H9 (cell line): ENCODE data around the gene DCUN1D2. TPM values are rescaled to one million over a fixed set of nuclear protein-coding genes. Genes with fewer than 3 reads are reported as not detected.

Source experiments
- DNase-seq: peaks from one replicate; pipeline ENCODE4 v3.0.0-alpha.2; 2017
- H2AFZ ChIP-seq: one replicate; pipeline ENCODE4 v1.6.1; 2013; ENCODE audit warnings: mild to moderate bottlenecking, low read length, control low read depth, moderate library complexity
- H2AK5ac ChIP-seq: 2 replicates; pipeline ENCODE4 v1.6.1; 2013; ENCODE audit warnings: low read length, control low read depth, mixed read lengths; ENCODE audit not compliant: insufficient read length
- H2BK120ac ChIP-seq: one replicate; pipeline ENCODE4 v1.6.1; 2013; ENCODE audit warnings: low read depth, mild to moderate bottlenecking, low read length, control low read depth, inconsistent platforms; ENCODE audit not compliant: poor library complexity, severe bottlenecking
- H2BK12ac ChIP-seq: 2 replicates; pipeline ENCODE4 v1.6.1; 2013; ENCODE audit warnings: low read length, control low read depth, mixed read lengths, low read depth; ENCODE audit not compliant: insufficient read length
- H2BK15ac ChIP-seq: 2 replicates; pipeline ENCODE4 v1.6.1; 2013; ENCODE audit warnings: low read depth, low read length, control low read depth
- H2BK20ac ChIP-seq: one replicate; pipeline ENCODE4 v1.6.1; 2013; ENCODE audit warnings: low read depth, mild to moderate bottlenecking, low read length, control low read depth, inconsistent platforms; ENCODE audit not compliant: poor library complexity, severe bottlenecking
- H2BK5ac ChIP-seq: 2 replicates; pipeline ENCODE4 v1.6.1; 2013; ENCODE audit warnings: low read length, control low read depth, mixed read lengths; ENCODE audit not compliant: insufficient read length
- H3K14ac ChIP-seq: 2 replicates; pipeline ENCODE4 v1.6.1; 2013; ENCODE audit warnings: low read length, control low read depth; ENCODE audit not compliant: insufficient read depth
- H3K18ac ChIP-seq: 2 replicates; pipeline ENCODE4 v1.6.1; 2013; ENCODE audit warnings: low read depth, mild to moderate bottlenecking, mixed read lengths, low read length, control low read depth; ENCODE audit not compliant: insufficient read length
- H3K23ac ChIP-seq: 2 replicates; pipeline ENCODE4 v1.6.1; 2013; ENCODE audit warnings: low read length, control low read depth, mixed read lengths, low read depth; ENCODE audit not compliant: insufficient read length
- H3K23me2 ChIP-seq: 2 replicates; pipeline ENCODE4 v1.6.1; 2013; ENCODE audit warnings: low read depth, mild to moderate bottlenecking, mixed read lengths, low read length, control low read depth; ENCODE audit not compliant: insufficient read length, poor library complexity, severe bottlenecking
- H3K27ac ChIP-seq: 2 replicates; pipeline ENCODE4 v1.5.1; 2013; ENCODE audit warnings: low read length, control low read depth, mixed read lengths, low read depth; ENCODE audit not compliant: insufficient read length
- H3K27me3 ChIP-seq: 2 replicates; pipeline ENCODE4 v1.6.1; 2013; ENCODE audit warnings: low read length, control low read depth, inconsistent platforms; ENCODE audit not compliant: insufficient read depth
- H3K4ac ChIP-seq: 2 replicates; pipeline ENCODE4 v1.6.1; 2013; ENCODE audit warnings: low read depth, mild to moderate bottlenecking, control low read depth, inconsistent platforms, low read length, moderate library complexity
- H3K4me1 ChIP-seq: 2 replicates; pipeline ENCODE4 v1.6.1; 2013; ENCODE audit warnings: low read length, control low read depth, inconsistent platforms; ENCODE audit not compliant: insufficient read depth
- H3K4me2 ChIP-seq: 2 replicates; pipeline ENCODE4 v1.6.1; 2013; ENCODE audit warnings: low read length, control low read depth, mixed read lengths; ENCODE audit not compliant: insufficient read length, insufficient read depth
- H3K56ac ChIP-seq: 2 replicates; pipeline ENCODE4 v1.6.1; 2013; ENCODE audit warnings: low read depth, mild to moderate bottlenecking, mixed read lengths, low read length, control low read depth; ENCODE audit not compliant: insufficient read length
- H3K79me1 ChIP-seq: 2 replicates; pipeline ENCODE4 v1.6.1; 2013; ENCODE audit warnings: low read depth, mild to moderate bottlenecking, moderate library complexity, low read length, control low read depth, inconsistent platforms; ENCODE audit not compliant: insufficient read depth, poor library complexity, severe bottlenecking
- H3K79me2 ChIP-seq: 2 replicates; pipeline ENCODE4 v1.6.1; 2013; ENCODE audit warnings: low read length, control low read depth, inconsistent platforms; ENCODE audit not compliant: insufficient read depth
- H3K9ac ChIP-seq: 2 replicates; pipeline ENCODE4 v1.6.1; 2013; ENCODE audit warnings: low read length, control low read depth, mixed read lengths; ENCODE audit not compliant: insufficient read length; ENCODE audit errors: extremely low read depth
- H3K9me3 ChIP-seq: one replicate; pipeline ENCODE4 v1.6.1; 2013; ENCODE audit warnings: low read depth, low read length, inconsistent platforms; ENCODE audit not compliant: control insufficient read depth
- H3T11ph ChIP-seq: one replicate; pipeline ENCODE4 v1.6.1; 2013; ENCODE audit warnings: mild to moderate bottlenecking, low read length, control low read depth, inconsistent platforms
- H4K20me1 ChIP-seq: one replicate; pipeline ENCODE4 v1.6.1; 2013; ENCODE audit not compliant: control insufficient read depth, insufficient read length, insufficient read depth
- H4K5ac ChIP-seq: 2 replicates; pipeline ENCODE4 v1.6.1; 2013; ENCODE audit warnings: low read depth, mild to moderate bottlenecking, mixed read lengths, low read length, control low read depth; ENCODE audit not compliant: insufficient read length
- H4K8ac ChIP-seq: replicated peaks from 2 replicates; pipeline ENCODE4 v1.6.1; 2013; ENCODE audit warnings: low read length, control low read depth, mixed read lengths, low read depth; ENCODE audit not compliant: insufficient read length
- H4K91ac ChIP-seq: 2 replicates; pipeline ENCODE4 v1.6.1; 2013; ENCODE audit warnings: low read depth, mild to moderate bottlenecking, moderate library complexity, mixed read lengths, low read length, control low read depth; ENCODE audit not compliant: insufficient read length
- H3K27ac Mint-ChIP-seq, 3 experiments: 2 replicates in 2 of 3; 3 replicates in 1 of 3; pipeline ENCODE4 v1.8.0; 2020 to 2021; ENCODE audit warnings: mixed read lengths in 3 of 3, mild to moderate bottlenecking in 1 of 3, moderate library complexity in 1 of 3
- H3K27me3 Mint-ChIP-seq: 2 replicates; pipeline ENCODE4 v1.8.0; 2021; ENCODE audit warnings: low read depth, mild to moderate bottlenecking, moderate library complexity, mixed read lengths
- H3K36me3 Mint-ChIP-seq, 3 experiments: 2 replicates in 2 of 3; 3 replicates in 1 of 3; pipeline ENCODE4 v1.8.0; 2020 to 2021; ENCODE audit warnings: low read depth in 3 of 3, mixed read lengths in 3 of 3; ENCODE audit not compliant: insufficient read depth in 1 of 3
- H3K4me1 Mint-ChIP-seq, 2 experiments: 2 replicates each; pipeline ENCODE4 v1.8.0; 2020; ENCODE audit warnings: mixed read lengths in 2 of 2
- H3K4me3 Mint-ChIP-seq, 2 experiments: 2 replicates in 1 of 2; 3 replicates in 1 of 2; pipeline ENCODE4 v1.8.0; 2020 to 2021; ENCODE audit warnings: mild to moderate bottlenecking in 2 of 2, mixed read lengths in 2 of 2, moderate library complexity in 1 of 2
- H3K9me3 Mint-ChIP-seq, 2 experiments: 2 replicates in 1 of 2; 3 replicates in 1 of 2; pipeline ENCODE4 v1.8.0; 2020; ENCODE audit warnings: mild to moderate bottlenecking in 2 of 2, mixed read lengths in 2 of 2, moderate library complexity in 1 of 2
- CTCF ChIP-seq: fragments of 200-600 bp; sonication (generic); conservative IDR thresholded peaks from 3 replicates; pipeline ENCODE4 v1.8.0; 2021; ENCODE audit warnings: antibody characterized with exemption, mild to moderate bottlenecking
- WGBS: extraction: QIAGEN DNeasy Blood & Tissue Kit; methylation state at CpG from one replicate; pipeline ENCODE4 v1.1.7; 2013; ENCODE audit warnings: missing lambda C conversion rate, low lambda C conversion rate, mixed read lengths; ENCODE audit not compliant: insufficient read length; ENCODE audit errors: extremely low coverage; 5-methylcytosine and 5-hydroxymethylcytosine counted together
- total RNA-seq: library from RNA; stranded (reverse); gene quantifications from 2 replicates; pipeline ENCODE4 v1.2.1, GENCODE V29; 2021

The DCUN1D2 gene
- total RNA-seq, 1 experiment from 2014 or later: 36.8 TPM

DNA sequence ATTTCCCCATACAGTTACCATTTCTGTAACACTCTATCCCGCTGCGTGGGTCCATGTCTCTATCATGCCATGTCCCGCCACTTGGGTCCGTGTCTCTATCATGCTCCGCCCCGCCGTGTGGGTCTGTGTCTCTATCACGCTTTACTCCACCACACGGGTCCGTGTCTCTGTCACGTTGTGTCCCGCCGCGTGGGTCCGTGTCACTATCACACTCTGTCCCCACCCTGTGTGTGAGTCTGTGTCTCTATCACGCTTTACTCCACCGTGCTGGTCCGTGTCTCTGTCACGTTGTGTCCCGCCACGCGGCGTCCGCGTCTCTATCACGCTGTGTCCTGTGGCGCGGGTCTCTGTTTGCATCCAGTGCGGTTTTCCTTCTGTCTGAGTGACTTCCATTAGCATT lies 48.9 kb downstream of the DCUN1D2 start:
- Histone ChIP-seq H2BK12ac (no peak overlapping the region), H4K8ac (no peak overlapping the region), H2BK120ac (no peak overlapping the region), H3K14ac (no peak overlapping the region), H3K9ac (no peak overlapping the region), H3K79me2 (no peaks in the 10 kb centered on the region), H3K4ac (no peak overlapping the region), H4K5ac (no peak overlapping the region), H3K18ac (no peak overlapping the region), H3K56ac (no peak overlapping the region), H3K27me3 (no peaks in the 10 kb centered on the region), H2AFZ (no peak overlapping the region), H3T11ph (no peak overlapping the region), H4K91ac (no peak overlapping the region), H2BK5ac (no peak overlapping the region), H2BK20ac (no peak overlapping the region), H2BK15ac (no peak overlapping the region), H4K20me1 (no peaks in the 10 kb centered on the region), H2AK5ac (no peak overlapping the region), H3K4me1 (no peaks in the 10 kb centered on the region), H3K23ac (no peak overlapping the region), H3K23me2 (no peaks in the 10 kb centered on the region), H3K4me2 (no peak overlapping the region), H3K9me3 (no peaks in the 10 kb centered on the region), H3K79me1 (no peaks in the 10 kb centered on the region), H3K27ac (no peak overlapping the region)
- TF ChIP-seq CTCF: no peak
- H3K27me3 Mint-ChIP-seq: no peaks in the 10 kb centered on the region
- no CpG with 5 or more reads among the region's 29 CpGs for WGBS
- DNase-seq: no peak
- H3K27ac Mint-ChIP-seq: no peak overlapping the region
- no peak overlapping the region for H3K4me3 Mint-ChIP-seq
- peaks cover 9 to 14% (median 10%) of the 10 kb centered on the region in 3 experiments; a peak in 6 of 7 replicates for H3K36me3 Mint-ChIP-seq
- H3K4me1 Mint-ChIP-seq: peaks cover 0 to 4% of the 10 kb centered on the region in 2 experiments; a peak in 1 of 4 replicates
- no peaks in the 10 kb centered on the region for H3K9me3 Mint-ChIP-seq
